Upper lobe of left lung (tissue), 4 donors: ENCODE measurements around the gene EYS.

Experiments used
- CTCF ChIP-seq, 6 experiments: fragments of 450-650 bp in 4 of 6; fragments of 200-600 bp in 2 of 6; sonication (generic) in 2 of 6; IDR thresholded peaks; one replicate each; pipeline ENCODE4 v1.5.1; 2016 to 2019; ENCODE audit warnings: antibody characterized with exemption in 6 of 6
- EP300 ChIP-seq, 4 donors: sonication (generic); formaldehyde crosslinking; IDR thresholded peaks; one replicate each; pipeline ENCODE4 v1.5.1; 2017; ENCODE audit warnings: antibody characterized with exemption in 4 of 4, control low read depth in 2 of 4

- TF ChIP-seq CTCF (IDR thresholded peaks at IDR 0.05) (no peak), EP300 (IDR thresholded peaks at IDR 0.05) (no peak)
Observed at GRCh38 chr6:65570340-65570739, 136.7 kb downstream of the EYS start.
